D341Med (cell line): ENCODE data around the gene ALPP.
"Not testable (repeated sequence)": the region's sequence is repeated elsewhere in the genome, so short reads cannot be mapped to it uniquely, and the experiment has no call there.

Experiments
- DNase-seq: peaks from one replicate; pipeline ENCODE4 v3.0.0; 2012; ENCODE audit warnings: low spot score

Gene ALPP

GRCh38 chr2:232422051-232422450 lies 43.5 kb downstream of the ALPP start:
- DNase-seq: peak; percentile 1

GRCh38 chr2:232422996-232423395 lies 44.4 kb downstream of the ALPP start:
- not testable (repeated sequence) for DNase-seq

DNA sequence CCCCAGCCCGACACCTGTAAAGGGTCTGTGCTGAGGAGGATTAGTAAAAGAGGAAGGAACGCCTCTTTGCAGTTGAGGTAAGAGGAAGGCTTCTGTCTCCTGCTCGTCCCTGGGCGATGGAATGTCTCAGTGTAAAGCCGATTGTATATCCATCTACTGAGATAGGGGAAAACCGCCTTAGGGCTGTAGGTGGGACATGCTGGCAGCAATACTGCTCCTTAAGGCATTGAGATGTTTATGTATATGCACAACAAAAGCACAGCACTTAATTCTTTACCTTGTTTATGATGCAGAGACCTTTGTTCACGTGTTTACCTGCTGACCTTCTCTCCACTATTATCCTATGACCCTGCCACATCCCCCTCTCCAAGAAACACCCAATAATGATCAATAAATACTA lies 44.9 kb downstream of the ALPP start:
- not testable (repeated sequence) for DNase-seq

DNA sequence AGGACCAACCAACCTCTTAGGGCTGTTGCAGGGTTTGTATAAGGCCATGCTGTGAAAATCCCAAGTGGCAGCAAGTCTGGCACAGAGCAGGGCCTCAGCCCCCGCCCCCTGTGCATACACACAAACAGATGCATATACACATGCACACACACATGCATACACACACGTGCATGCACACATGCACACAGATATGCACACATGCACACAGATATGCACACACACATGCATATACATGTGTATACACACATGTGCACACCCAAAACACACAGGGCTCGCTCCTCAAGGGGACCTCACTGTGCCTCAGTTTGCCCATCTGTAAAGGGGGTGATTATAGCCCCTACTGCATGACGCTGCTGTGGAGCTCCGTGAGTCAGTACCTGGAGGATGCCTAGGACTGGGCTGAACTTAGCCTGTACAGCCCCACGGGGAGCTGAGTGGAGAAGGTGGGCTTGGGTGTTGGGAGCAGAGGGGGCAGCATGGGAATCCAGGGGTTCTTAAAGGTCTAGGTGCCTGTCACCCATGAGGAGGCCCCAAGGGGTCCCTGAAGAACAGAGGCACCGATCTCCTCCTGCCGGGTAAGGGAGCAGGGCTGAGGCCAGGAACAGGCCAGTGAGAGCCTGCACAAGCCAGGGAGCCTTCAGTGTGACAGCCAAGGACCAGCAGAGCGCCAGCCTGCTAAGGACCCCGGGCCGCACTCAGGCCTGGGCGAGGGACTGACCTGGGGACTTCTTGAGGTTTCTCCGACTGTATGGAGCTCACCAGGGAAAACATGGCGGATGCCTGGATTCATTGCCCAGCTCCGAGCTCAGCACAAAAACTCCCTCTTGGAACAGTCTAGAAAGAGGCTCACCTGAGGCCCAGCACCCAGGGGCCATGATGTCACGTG lies 53.4 kb downstream of the ALPP start:
- DNase-seq: peak; percentile 8
